ENCODE data around the gene NPAS2.

The NPAS2 gene

DNA sequence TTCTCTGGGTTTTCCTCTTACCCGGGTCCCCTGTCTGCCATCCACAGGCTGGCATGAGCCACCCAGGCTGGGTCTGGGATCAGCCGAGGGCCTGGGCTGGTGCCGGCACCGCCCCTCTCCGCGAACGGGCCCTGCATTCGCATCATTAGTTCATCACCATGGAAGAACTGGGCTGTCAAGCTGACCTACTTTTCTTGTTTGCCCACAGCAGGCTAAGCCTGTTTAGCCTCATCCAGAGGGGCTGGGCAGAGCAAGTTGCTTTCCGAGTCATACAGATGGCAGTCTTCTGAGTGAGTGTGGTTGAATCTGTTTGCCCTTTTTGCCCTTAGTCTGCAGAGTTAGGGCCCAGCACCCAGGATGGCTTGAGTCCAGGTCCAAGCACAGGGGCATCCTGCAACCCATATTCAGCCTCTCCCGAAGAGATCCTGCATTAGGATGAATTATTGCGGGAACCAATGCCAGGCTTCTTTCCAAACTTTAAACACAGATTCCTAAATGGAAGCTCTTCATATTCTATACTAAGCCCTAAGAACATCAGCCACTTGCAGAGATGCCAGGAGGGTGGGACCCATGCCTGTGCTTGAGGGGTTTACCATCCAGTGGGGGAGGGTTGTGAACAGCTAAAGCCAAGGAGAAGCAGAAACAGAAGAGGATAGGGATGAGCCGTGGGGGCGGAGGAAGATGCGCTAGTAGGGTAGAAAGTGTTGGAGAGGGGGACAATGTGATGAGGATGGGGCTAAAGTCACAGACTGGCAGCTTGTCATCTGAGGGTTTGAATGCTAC, 68.0 kb downstream of the NPAS2 start:
- DNase-seq: no peak

DNA sequence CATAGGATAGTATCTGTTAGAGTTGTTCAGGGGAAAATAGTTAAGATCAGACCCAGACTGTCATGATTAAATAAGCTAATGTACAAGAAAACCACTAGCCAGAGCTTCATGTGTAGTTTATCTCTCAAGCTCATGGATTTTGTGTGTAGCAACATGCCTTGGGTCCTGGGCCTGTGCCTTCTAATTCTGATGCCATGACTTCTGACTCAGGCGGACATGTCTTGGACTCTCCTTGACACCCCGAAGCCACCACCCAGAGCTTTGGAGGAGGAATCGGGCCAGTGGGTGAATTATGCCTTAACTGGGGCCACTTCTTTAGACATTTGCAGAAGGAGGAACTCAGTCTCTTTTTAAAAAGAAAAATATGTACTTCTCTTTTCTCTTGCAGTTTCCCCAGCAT, 68.7 kb downstream of the NPAS2 start:
- DNase-seq: no peak

- DNase-seq: no peak
Observed at GRCh38 chr2:100889286-100889685, 69.3 kb downstream of the NPAS2 start.

GRCh38 chr2:100891906-100892642, 72.1 kb downstream of the NPAS2 start:
- DNase-seq: no peak

DNA sequence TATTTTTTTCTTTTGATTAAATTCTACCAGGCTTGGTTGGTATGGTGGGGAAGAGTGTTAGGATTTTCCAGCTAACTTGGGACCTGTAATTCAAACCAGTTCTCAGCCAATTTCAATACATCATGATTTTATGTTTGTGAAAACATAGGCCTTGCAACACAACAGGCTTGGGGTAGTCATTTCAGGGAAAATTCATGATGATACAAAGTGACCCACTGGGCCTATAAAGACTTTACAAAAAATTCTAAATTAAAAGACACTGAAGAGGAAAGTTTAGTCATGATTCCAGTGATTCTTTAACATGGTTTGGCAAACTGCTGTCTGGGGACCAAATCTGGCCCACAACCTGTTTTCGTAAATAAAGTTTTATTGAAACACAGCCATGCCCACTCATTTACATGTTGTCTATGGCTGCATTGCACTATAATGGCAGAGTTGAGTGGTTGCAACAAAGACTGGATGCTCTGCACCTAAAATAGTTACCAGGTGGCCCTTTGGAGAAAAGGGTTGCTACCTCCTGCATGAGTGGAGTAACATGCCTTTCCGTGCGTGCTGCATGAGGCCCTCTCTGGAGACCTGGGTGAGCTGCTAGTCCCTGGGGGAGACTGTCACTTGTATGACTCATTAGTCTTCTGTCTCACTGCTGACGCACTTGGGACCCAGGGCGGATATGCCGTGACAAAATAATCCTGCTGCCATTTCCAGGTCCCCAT, 73.6 kb downstream of the NPAS2 start:
- no peak for DNase-seq

DNA sequence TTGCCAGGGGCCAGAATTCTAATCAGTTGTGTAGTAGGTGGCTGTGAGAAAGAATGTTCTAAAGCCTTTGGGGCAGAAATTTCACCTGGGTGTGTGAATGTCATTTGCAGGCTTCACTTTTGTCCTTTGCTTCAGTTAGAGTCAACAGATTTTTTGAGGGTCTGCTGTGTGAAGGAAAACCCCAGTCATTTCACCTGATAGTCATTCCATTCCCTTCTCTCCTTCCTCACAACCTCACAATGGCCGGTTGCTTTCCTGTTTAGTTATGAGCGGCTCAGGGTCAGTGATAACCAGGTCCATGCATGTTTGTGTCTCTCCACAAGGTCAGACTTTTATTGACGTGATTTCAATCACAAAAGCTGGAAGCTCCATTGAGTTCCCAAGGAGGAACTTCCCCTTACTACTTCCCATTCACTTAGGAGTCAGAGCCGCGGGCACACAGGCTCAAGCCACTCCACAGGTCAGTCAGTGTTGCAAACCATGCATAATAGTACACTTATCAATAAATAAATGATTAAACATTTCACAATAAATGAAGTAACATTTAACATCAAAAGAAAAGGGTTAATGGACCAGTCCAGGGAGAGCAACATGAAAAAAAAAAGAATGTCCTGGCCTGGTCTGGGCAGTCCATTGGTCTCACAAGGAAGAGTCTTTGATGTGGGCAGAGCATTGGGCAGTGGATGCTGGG, 74.3 kb downstream of the NPAS2 start:
- DNase-seq: no peak

DNA sequence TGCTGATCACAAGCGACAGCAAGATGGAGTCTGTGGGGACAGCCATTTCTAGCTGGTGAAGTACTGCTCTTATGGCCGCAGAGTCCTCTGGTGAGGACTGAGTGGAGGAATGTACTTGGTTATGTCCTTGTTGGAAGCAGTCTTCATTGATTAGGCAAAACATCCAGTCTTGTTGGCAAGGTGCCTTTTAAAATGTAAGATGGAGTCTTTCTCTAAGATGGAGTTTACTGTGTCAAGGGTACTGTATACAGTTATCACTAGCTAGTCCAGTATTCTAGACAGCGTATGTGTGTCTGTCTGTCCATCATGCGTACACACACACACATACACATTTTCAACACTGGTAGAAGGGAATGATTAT, 74.8 kb downstream of the NPAS2 start:
- no peak for DNase-seq

- no peak for DNase-seq
Observed at GRCh38 chr2:100895402-100895801, 75.5 kb downstream of the NPAS2 start.

- DNase-seq: no peak
Observed at GRCh38 chr2:100895934-100896685, 76.2 kb downstream of the NPAS2 start.

GRCh38 chr2:100898035-100898665, 78.2 kb downstream of the NPAS2 start:
- no peak for DNase-seq

GRCh38 chr2:100900156-100900795, 80.3 kb downstream of the NPAS2 start:
- DNase-seq: no peak

- DNase-seq: no peak
Observed at GRCh38 chr2:100902817-100903405, 83.0 kb downstream of the NPAS2 start.

GRCh38 chr2:100903534-100904258, 83.8 kb downstream of the NPAS2 start:
- no peak for DNase-seq

- DNase-seq: no peak
Observed at GRCh38 chr2:100905132-100905805, 85.3 kb downstream of the NPAS2 start.

DNA sequence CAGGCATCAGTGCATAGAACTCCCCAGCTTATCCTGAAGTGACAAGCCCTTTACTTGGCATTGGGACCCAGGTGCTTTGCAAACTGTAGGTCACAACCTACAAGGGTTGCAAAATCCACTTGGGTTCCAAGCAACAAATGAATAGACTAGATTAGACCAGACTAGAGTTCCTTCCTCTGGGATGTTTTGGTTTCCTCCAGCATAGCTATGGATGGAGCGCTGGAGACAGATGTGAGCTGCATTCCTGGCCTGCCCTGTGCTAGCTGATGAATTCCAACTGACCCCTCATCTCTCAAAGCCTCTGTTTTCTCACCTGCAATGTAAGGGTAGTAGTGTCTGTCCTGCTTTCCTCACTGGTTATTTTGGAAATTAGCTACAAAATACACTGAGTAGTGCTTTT, 86.2 kb downstream of the NPAS2 start:
- no peak for DNase-seq

GRCh38 chr2:100906679-100907078, 86.7 kb downstream of the NPAS2 start:
- no peak for DNase-seq

DNA sequence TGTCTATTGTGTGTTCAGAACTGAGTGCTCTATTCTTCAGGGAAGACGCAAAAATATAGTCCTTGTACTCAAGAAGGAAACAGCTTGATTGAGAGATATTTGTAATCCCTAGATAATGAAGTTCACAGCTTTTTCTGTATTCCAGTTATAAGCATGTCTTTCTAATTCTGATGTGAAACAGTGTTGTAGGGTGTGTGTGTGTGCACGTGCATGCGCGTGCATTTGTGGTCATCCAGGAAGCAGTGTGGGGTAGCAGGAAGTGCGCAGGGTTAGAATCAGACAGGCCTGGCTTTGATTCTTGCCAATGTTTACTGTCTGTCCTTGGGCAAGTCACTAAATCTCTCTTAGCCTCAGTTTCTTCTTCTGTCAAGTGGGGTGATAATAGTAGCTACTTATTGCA, 87.9 kb downstream of the NPAS2 start:
- DNase-seq: no peak

DNA sequence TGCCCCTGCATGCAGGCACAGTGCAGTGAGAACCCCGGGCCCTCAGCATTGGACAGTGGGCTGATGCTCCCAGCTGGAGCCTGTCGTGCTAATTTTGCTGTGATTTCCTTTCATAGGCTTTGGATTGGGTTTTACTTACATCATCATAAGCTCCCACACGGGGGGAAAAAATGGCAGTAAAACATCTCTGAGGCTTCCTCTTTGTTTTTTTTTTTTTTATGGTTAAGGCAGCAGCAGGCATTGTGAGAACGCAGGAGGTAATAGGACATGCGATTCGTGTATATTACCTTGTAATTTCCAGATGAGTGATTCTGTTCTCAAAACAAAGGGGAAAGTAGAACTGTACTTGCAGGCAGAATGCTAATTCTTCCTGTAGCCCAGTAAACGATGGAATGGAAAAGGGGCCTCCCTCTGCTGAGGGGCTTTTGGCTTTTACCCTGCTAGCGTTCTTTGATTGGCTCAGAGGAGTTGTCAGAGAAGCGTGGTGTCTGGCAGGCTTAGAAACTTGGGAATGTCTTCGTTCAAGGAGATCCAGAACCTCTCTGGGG, 89.7 kb downstream of the NPAS2 start:
- DNase-seq: no peak

DNA sequence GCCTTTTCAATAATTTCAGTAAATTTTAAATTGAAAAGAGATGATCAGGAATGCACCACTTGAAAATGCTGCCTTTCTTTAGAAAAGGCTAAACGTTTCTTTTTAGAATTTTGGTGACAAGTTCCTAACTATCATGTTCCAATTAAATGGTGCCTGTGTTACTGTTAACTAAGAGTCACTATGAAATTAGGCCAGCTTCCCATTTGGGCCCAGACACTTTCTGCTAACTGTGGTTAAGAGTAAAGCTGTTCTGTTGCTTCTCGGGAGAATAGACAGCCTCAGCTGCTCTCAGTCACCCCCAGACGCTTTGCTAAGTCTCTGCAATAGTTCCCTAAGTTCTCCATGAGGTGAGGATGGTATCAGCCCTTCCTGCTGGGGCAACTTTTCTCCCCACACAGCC, 90.2 kb downstream of the NPAS2 start:
- no peak for DNase-seq

DNA sequence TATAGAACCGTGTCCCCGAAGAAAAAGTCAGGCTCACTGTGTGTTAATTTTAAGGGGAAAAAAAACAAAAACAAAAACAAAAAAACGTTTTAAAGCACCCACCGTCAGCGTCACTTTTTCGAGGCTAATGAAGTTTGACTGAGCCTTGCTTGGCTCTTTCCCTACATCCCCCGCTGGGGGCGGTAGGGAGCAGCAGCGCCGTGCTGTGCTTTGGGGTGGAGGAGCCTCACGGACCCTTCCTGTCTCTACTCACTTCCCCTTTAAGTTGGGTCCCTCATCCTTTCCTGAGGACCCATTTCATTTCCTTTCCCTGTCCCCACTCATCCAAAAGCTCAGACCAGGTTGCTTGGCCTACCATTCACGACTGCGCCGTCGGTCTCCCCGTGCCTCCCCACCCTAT, 99.4 kb downstream of the NPAS2 start:
- no peak for DNase-seq

Data from NCI-H2107 (cell line).